Astrocyte (in vitro differentiated cells and primary cell): Measurements from ENCODE around the gene PLEKHG1. TPM values are rescaled to one million over a fixed set of nuclear protein-coding genes. Genes with fewer than 3 reads are reported as not detected.

Experiments used
- DNase-seq: peaks from one replicate; pipeline ENCODE4 v3.0.0-alpha.2; 2010; ENCODE audit warnings: low read depth
- FAIRE-seq: peaks from 2 replicates; lab custom pipeline; 2011; peaks lifted over from hg19 to GRCh38; lab: Jason Lieb, UNC
- H2AFZ ChIP-seq: 2 replicates; pipeline ENCODE4 v1.6.0; 2012; ENCODE audit warnings: low read depth, low read length, inconsistent platforms
- H3K27ac ChIP-seq: 2 replicates; pipeline ENCODE4 v1.5.1; 2011; ENCODE audit warnings: low read depth, low read length, inconsistent platforms
- H3K27me3 ChIP-seq: 2 replicates; pipeline ENCODE4 v1.6.0; 2011; ENCODE audit warnings: low read length, inconsistent platforms; ENCODE audit not compliant: insufficient read depth
- H3K36me3 ChIP-seq: 2 replicates; pipeline ENCODE4 v1.5.1; 2011; ENCODE audit warnings: low read length, inconsistent platforms; ENCODE audit not compliant: insufficient read depth
- H3K4me1 ChIP-seq: 2 replicates; pipeline ENCODE4 v1.5.1; 2011; ENCODE audit warnings: low read length, inconsistent platforms; ENCODE audit not compliant: insufficient read depth
- H3K4me2 ChIP-seq: 2 replicates; pipeline ENCODE4 v1.6.0; 2012; ENCODE audit warnings: low read length, inconsistent platforms
- H3K4me3 ChIP-seq: 2 replicates; pipeline ENCODE4 v1.5.1; 2011; ENCODE audit warnings: low read depth, mild to moderate bottlenecking, low read length, inconsistent platforms; ENCODE audit not compliant: insufficient read depth
- H3K79me2 ChIP-seq: 2 replicates; pipeline ENCODE4 v1.6.0; 2012; ENCODE audit warnings: mild to moderate bottlenecking, low read length, inconsistent platforms; ENCODE audit not compliant: insufficient read depth
- H3K9ac ChIP-seq: 2 replicates; pipeline ENCODE4 v1.6.0; 2012; ENCODE audit warnings: mild to moderate bottlenecking, low read length, inconsistent platforms
- H3K9me3 ChIP-seq: 2 replicates; pipeline ENCODE4 v1.5.1; 2012; ENCODE audit warnings: low read depth, mild to moderate bottlenecking, low read length, inconsistent platforms; ENCODE audit not compliant: insufficient read depth
- H4K20me1 ChIP-seq: 2 replicates; pipeline ENCODE4 v1.6.0; 2012; ENCODE audit warnings: low read length, inconsistent platforms; ENCODE audit not compliant: insufficient read depth
- H3K27ac Mint-ChIP-seq: one replicate; pipeline ENCODE4 v1.8.0; 2021; ENCODE audit warnings: mild to moderate bottlenecking, mixed read lengths; ENCODE audit not compliant: unreplicated experiment
- H3K27me3 Mint-ChIP-seq: one replicate; pipeline ENCODE4 v1.8.0; 2021; ENCODE audit warnings: low read depth, mixed read lengths; ENCODE audit not compliant: unreplicated experiment
- H3K36me3 Mint-ChIP-seq: one replicate; pipeline ENCODE4 v1.8.0; 2021; ENCODE audit warnings: low read depth, mixed read lengths; ENCODE audit not compliant: unreplicated experiment
- H3K4me1 Mint-ChIP-seq: one replicate; pipeline ENCODE4 v1.8.0; 2021; ENCODE audit warnings: low read depth, mixed read lengths; ENCODE audit not compliant: unreplicated experiment
- H3K4me3 Mint-ChIP-seq: one replicate; pipeline ENCODE4 v1.8.0; 2021; ENCODE audit warnings: mild to moderate bottlenecking, moderate library complexity, mixed read lengths; ENCODE audit not compliant: unreplicated experiment
- H3K9me3 Mint-ChIP-seq: one replicate; pipeline ENCODE4 v1.8.0; 2021; ENCODE audit warnings: mild to moderate bottlenecking, mixed read lengths; ENCODE audit not compliant: unreplicated experiment
- CTCF ChIP-seq: IDR thresholded peaks from 2 replicates; pipeline ENCODE4 v1.5.1; 2011; ENCODE audit warnings: low read depth, mild to moderate bottlenecking, inconsistent platforms, low read length, moderate library complexity; ENCODE audit not compliant: insufficient read depth
- EZH2 ChIP-seq: IDR thresholded peaks from 2 replicates; pipeline ENCODE4 v1.6.1; 2012; ENCODE audit warnings: mild to moderate bottlenecking, low read length, inconsistent platforms; ENCODE audit not compliant: insufficient read depth
- total RNA-seq: library from RNA; stranded (reverse); gene quantifications from 2 replicates; pipeline ENCODE4 v1.2.1, GENCODE V29; 2021

PLEKHG1 gene
- total RNA-seq, 1 donor from 2014 or later = 12.1 TPM

DNA sequence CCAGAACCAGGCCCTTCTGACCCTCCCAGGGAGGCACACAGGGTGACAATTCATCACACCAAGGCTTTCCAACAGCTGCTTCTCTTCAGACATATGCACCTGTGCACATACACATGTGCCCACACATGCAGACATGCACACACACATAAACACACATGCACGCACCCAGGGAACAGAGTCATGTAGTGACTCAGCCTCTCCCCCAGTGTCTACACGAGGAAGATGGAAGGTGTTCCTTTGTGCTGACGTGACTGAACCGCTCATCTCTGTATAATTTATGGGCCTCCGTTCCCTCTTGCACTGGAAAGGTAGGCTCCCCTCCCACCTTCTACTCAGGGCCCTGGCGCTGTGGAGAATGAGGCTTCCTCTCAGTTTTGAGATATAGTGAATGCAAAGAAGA lies 23.8 kb upstream of the PLEKHG1 start:
- no peak overlapping the region for H3K4me3 ChIP-seq
- H4K20me1 ChIP-seq = no peaks in the 10 kb centered on the region
- H3K9ac ChIP-seq = no peak overlapping the region
- H3K9me3 Mint-ChIP-seq = peaks cover under 1% of the 10 kb centered on the region
- no peak overlapping the region for H2AFZ ChIP-seq
- H3K4me1 ChIP-seq = no peaks in the 10 kb centered on the region
- no peak overlapping the region for H3K4me2 ChIP-seq
- H3K27ac Mint-ChIP-seq = no peak overlapping the region
- no peaks in the 10 kb centered on the region for H3K36me3 ChIP-seq
- H3K27me3 Mint-ChIP-seq = peaks cover 38% of the 10 kb centered on the region
- peaks cover 4% of the 10 kb centered on the region for H3K27me3 ChIP-seq
- H3K4me1 Mint-ChIP-seq = peaks cover 2% of the 10 kb centered on the region
- no peak overlapping the region for H3K4me3 Mint-ChIP-seq
- H3K9me3 ChIP-seq = no peaks in the 10 kb centered on the region
- no peak for TF ChIP-seq EZH2
- no peak for TF ChIP-seq CTCF
- H3K79me2 ChIP-seq = no peaks in the 10 kb centered on the region
- no peaks in the 10 kb centered on the region for H3K36me3 Mint-ChIP-seq
- FAIRE-seq = no peak
- no peak overlapping the region for H3K27ac ChIP-seq
- DNase-seq = no peak

GRCh38 chr6:150576651-150577226 lies 22.9 kb upstream of the PLEKHG1 start:
- H2AFZ ChIP-seq = no peak overlapping the region
- no peak for FAIRE-seq
- no peak overlapping the region for H3K4me2 ChIP-seq
- H3K27ac Mint-ChIP-seq = no peak overlapping the region
- no peak overlapping the region for H3K9ac ChIP-seq
- H3K9me3 ChIP-seq = no peaks in the 10 kb centered on the region
- no peaks in the 10 kb centered on the region for H3K79me2 ChIP-seq
- H3K36me3 ChIP-seq = no peaks in the 10 kb centered on the region
- no peaks in the 10 kb centered on the region for H3K36me3 Mint-ChIP-seq
- H3K4me3 Mint-ChIP-seq = no peak overlapping the region
- peaks cover 2% of the 10 kb centered on the region for H3K4me1 Mint-ChIP-seq
- H3K4me1 ChIP-seq = no peaks in the 10 kb centered on the region
- peaks cover 33% of the 10 kb centered on the region for H3K27me3 Mint-ChIP-seq
- H3K9me3 Mint-ChIP-seq = no peaks in the 10 kb centered on the region
- H3K4me3 ChIP-seq = no peak overlapping the region
- no peak for DNase-seq
- H3K27ac ChIP-seq = no peak overlapping the region
- no peaks in the 10 kb centered on the region for H4K20me1 ChIP-seq
- TF ChIP-seq EZH2 (no peak), CTCF (no peak)
- H3K27me3 ChIP-seq = no peaks in the 10 kb centered on the region

- Histone ChIP-seq H3K79me2 (no peaks in the 10 kb centered on the region), H3K27ac (no peak overlapping the region), H3K4me3 (no peak overlapping the region), H4K20me1 (no peaks in the 10 kb centered on the region), H3K27me3 (no peaks in the 10 kb centered on the region), H3K4me2 (no peak overlapping the region), H2AFZ (no peak overlapping the region), H3K9ac (no peak overlapping the region), H3K4me1 (no peaks in the 10 kb centered on the region), H3K36me3 (no peaks in the 10 kb centered on the region), H3K9me3 (no peaks in the 10 kb centered on the region)
- H3K27me3 Mint-ChIP-seq = peaks cover 26% of the 10 kb centered on the region
- TF ChIP-seq CTCF (no peak), EZH2 (no peak)
- peaks cover 5% of the 10 kb centered on the region for H3K4me1 Mint-ChIP-seq
- no peak overlapping the region for H3K27ac Mint-ChIP-seq
- no peak overlapping the region for H3K4me3 Mint-ChIP-seq
- H3K36me3 Mint-ChIP-seq = no peaks in the 10 kb centered on the region
- H3K9me3 Mint-ChIP-seq = peaks cover 1% of the 10 kb centered on the region
- DNase-seq (no peak), FAIRE-seq (no peak)
These were observed 20.1 kb upstream of the PLEKHG1 start for GRCh38 chr6:150579611-150580010.
